HEK293 (cell line): ENCODE data around the gene ACSL4.

Experiments
- KLF16 ChIP-seq: fragments of 450-650 bp; formaldehyde crosslinking; IDR thresholded peaks from 2 replicates; pipeline ENCODE4 v1.5.1; 2017; ENCODE audit warnings: missing biosample characterization, missing genetic modification characterization
- KLF7 ChIP-seq: fragments of 450-650 bp; formaldehyde crosslinking; IDR thresholded peaks from 2 replicates; pipeline ENCODE4 v1.5.1; 2016; ENCODE audit warnings: missing biosample characterization, missing genetic modification characterization, borderline replicate concordance
- MZF1 ChIP-seq: fragments of 450-650 bp; formaldehyde crosslinking; IDR thresholded peaks from 2 replicates; pipeline ENCODE4 v1.5.1; 2017; ENCODE audit warnings: missing biosample characterization, missing genetic modification characterization, borderline replicate concordance
- ZNF350 ChIP-seq: fragments of 450-650 bp; formaldehyde crosslinking; IDR thresholded peaks from 2 replicates; pipeline ENCODE4 v1.5.0; 2017; ENCODE audit warnings: missing biosample characterization, mild to moderate bottlenecking, missing genetic modification characterization
- ZNF549 ChIP-seq: fragments of 450-650 bp; IDR thresholded peaks from 2 replicates; pipeline ENCODE4 v1.5.1; 2018; ENCODE audit warnings: missing biosample characterization, missing genetic modification characterization, mild to moderate bottlenecking, inconsistent platforms, moderate library complexity
- ZNF585B ChIP-seq: fragments of 450-650 bp; formaldehyde crosslinking; IDR thresholded peaks from 2 replicates; pipeline ENCODE4 v1.5.1; 2016; ENCODE audit warnings: missing biosample characterization, missing genetic modification characterization
- TF ChIP-seq, protein P1 (sequence below): fragments of 450-650 bp; formaldehyde crosslinking; IDR thresholded peaks from 2 replicates; pipeline ENCODE4 v1.5.0; 2017; ENCODE audit warnings: missing biosample characterization, missing genetic modification characterization, borderline replicate concordance
- TF ChIP-seq, protein P2 (sequence below): fragments of 450-650 bp; formaldehyde crosslinking; IDR thresholded peaks from 2 replicates; pipeline ENCODE4 v1.5.1; 2016; ENCODE audit warnings: missing biosample characterization, missing genetic modification characterization
- TF ChIP-seq, protein P3 (sequence below): fragments of 450-650 bp; formaldehyde crosslinking; IDR thresholded peaks from 2 replicates; pipeline ENCODE4 v1.5.1; 2016; ENCODE audit warnings: missing biosample characterization, missing genetic modification characterization, low read depth
- TF ChIP-seq, protein P4 (sequence below): fragments of 450-650 bp; formaldehyde crosslinking; IDR thresholded peaks from 2 replicates; pipeline ENCODE4 v1.5.1; 2016; ENCODE audit warnings: missing biosample characterization, missing genetic modification characterization
- TF ChIP-seq, protein P5 (sequence below): fragments of 450-650 bp; formaldehyde crosslinking; IDR thresholded peaks from 2 replicates; pipeline ENCODE4 v1.5.1; 2016; ENCODE audit warnings: missing biosample characterization, missing genetic modification characterization
- TF ChIP-seq, protein P6 (sequence below): sonication (generic); formaldehyde crosslinking; IDR thresholded peaks from 2 replicates; pipeline ENCODE4 v1.8.1; 2022; ENCODE audit warnings: mild to moderate bottlenecking, moderate library complexity, missing genetic modification reagents
- TF ChIP-seq, protein P7 (sequence below): fragments of 450-650 bp; formaldehyde crosslinking; IDR thresholded peaks from 2 replicates; pipeline ENCODE4 v1.5.1; 2016; ENCODE audit warnings: missing biosample characterization, missing genetic modification characterization
- TF ChIP-seq, protein P8 (sequence below): fragments of 450-650 bp; formaldehyde crosslinking; IDR thresholded peaks from 2 replicates; pipeline ENCODE4 v1.5.1; 2017; ENCODE audit warnings: missing biosample characterization, missing genetic modification characterization

DNA sequence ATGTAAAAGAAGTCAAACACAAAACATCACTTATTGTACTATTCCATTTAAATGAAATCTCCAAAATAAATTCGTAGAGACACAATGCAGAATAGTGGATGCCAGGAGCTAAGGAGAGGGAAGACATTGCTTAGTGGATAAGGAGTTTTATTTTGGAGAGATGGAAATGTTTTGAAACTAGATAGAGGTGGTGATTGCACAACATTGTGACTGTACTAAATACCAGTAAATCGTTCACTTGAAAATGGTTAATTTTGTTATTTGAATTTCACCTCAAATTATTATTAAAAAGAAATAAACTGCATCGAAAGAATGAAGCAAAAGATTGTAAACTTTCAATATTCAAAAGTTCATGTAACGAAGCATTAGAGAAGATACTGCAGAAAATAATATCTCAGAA lies 9.7 kb upstream of the ACSL4 start:
- TF ChIP-seq, protein P1, sequence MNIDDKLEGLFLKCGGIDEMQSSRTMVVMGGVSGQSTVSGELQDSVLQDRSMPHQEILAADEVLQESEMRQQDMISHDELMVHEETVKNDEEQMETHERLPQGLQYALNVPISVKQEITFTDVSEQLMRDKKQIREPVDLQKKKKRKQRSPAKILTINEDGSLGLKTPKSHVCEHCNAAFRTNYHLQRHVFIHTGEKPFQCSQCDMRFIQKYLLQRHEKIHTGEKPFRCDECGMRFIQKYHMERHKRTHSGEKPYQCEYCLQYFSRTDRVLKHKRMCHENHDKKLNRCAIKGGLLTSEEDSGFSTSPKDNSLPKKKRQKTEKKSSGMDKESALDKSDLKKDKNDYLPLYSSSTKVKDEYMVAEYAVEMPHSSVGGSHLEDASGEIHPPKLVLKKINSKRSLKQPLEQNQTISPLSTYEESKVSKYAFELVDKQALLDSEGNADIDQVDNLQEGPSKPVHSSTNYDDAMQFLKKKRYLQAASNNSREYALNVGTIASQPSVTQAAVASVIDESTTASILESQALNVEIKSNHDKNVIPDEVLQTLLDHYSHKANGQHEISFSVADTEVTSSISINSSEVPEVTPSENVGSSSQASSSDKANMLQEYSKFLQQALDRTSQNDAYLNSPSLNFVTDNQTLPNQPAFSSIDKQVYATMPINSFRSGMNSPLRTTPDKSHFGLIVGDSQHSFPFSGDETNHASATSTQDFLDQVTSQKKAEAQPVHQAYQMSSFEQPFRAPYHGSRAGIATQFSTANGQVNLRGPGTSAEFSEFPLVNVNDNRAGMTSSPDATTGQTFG (tag by site-specific recombination) = no peak
- TF ChIP-seq, protein P2, sequence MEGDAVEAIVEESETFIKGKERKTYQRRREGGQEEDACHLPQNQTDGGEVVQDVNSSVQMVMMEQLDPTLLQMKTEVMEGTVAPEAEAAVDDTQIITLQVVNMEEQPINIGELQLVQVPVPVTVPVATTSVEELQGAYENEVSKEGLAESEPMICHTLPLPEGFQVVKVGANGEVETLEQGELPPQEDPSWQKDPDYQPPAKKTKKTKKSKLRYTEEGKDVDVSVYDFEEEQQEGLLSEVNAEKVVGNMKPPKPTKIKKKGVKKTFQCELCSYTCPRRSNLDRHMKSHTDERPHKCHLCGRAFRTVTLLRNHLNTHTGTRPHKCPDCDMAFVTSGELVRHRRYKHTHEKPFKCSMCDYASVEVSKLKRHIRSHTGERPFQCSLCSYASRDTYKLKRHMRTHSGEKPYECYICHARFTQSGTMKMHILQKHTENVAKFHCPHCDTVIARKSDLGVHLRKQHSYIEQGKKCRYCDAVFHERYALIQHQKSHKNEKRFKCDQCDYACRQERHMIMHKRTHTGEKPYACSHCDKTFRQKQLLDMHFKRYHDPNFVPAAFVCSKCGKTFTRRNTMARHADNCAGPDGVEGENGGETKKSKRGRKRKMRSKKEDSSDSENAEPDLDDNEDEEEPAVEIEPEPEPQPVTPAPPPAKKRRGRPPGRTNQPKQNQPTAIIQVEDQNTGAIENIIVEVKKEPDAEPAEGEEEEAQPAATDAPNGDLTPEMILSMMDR (tag by site-specific recombination) = no peak
- TF ChIP-seq, protein P3, sequence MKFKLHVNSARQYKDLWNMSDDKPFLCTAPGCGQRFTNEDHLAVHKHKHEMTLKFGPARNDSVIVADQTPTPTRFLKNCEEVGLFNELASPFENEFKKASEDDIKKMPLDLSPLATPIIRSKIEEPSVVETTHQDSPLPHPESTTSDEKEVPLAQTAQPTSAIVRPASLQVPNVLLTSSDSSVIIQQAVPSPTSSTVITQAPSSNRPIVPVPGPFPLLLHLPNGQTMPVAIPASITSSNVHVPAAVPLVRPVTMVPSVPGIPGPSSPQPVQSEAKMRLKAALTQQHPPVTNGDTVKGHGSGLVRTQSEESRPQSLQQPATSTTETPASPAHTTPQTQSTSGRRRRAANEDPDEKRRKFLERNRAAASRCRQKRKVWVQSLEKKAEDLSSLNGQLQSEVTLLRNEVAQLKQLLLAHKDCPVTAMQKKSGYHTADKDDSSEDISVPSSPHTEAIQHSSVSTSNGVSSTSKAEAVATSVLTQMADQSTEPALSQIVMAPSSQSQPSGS (tag by site-specific recombination) = no peak
- TF ChIP-seq ZNF585B (tag by site-specific recombination) (no peak), ZNF549 (no peak), ZNF350 (tag by site-specific recombination) (no peak), KLF16 (tag by site-specific recombination) (no peak), MZF1 (no peak), KLF7 (tag by site-specific recombination) (no peak)
- TF ChIP-seq, protein P4, sequence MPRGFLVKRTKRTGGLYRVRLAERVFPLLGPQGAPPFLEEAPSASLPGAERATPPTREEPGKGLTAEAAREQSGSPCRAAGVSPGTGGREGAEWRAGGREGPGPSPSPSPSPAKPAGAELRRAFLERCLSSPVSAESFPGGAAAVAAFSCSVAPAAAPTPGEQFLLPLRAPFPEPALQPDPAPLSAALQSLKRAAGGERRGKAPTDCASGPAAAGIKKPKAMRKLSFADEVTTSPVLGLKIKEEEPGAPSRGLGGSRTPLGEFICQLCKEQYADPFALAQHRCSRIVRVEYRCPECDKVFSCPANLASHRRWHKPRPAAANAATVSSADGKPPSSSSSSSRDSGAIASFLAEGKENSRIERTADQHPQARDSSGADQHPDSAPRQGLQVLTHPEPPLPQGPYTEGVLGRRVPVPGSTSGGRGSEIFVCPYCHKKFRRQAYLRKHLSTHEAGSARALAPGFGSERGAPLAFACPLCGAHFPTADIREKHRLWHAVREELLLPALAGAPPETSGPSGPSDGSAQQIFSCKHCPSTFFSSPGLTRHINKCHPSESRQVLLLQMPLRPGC = no peak
- TF ChIP-seq, protein P5, sequence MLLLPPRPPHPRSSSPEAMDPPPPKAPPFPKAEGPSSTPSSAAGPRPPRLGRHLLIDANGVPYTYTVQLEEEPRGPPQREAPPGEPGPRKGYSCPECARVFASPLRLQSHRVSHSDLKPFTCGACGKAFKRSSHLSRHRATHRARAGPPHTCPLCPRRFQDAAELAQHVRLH (tag by site-specific recombination) = no peak
- TF ChIP-seq, protein P6, sequence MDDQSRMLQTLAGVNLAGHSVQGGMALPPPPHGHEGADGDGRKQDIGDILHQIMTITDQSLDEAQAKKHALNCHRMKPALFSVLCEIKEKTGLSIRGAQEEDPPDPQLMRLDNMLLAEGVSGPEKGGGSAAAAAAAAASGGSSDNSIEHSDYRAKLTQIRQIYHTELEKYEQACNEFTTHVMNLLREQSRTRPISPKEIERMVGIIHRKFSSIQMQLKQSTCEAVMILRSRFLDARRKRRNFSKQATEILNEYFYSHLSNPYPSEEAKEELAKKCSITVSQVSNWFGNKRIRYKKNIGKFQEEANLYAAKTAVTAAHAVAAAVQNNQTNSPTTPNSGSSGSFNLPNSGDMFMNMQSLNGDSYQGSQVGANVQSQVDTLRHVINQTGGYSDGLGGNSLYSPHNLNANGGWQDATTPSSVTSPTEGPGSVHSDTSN (CRISPR knock-in tag) = no peak
- TF ChIP-seq, protein P7, sequence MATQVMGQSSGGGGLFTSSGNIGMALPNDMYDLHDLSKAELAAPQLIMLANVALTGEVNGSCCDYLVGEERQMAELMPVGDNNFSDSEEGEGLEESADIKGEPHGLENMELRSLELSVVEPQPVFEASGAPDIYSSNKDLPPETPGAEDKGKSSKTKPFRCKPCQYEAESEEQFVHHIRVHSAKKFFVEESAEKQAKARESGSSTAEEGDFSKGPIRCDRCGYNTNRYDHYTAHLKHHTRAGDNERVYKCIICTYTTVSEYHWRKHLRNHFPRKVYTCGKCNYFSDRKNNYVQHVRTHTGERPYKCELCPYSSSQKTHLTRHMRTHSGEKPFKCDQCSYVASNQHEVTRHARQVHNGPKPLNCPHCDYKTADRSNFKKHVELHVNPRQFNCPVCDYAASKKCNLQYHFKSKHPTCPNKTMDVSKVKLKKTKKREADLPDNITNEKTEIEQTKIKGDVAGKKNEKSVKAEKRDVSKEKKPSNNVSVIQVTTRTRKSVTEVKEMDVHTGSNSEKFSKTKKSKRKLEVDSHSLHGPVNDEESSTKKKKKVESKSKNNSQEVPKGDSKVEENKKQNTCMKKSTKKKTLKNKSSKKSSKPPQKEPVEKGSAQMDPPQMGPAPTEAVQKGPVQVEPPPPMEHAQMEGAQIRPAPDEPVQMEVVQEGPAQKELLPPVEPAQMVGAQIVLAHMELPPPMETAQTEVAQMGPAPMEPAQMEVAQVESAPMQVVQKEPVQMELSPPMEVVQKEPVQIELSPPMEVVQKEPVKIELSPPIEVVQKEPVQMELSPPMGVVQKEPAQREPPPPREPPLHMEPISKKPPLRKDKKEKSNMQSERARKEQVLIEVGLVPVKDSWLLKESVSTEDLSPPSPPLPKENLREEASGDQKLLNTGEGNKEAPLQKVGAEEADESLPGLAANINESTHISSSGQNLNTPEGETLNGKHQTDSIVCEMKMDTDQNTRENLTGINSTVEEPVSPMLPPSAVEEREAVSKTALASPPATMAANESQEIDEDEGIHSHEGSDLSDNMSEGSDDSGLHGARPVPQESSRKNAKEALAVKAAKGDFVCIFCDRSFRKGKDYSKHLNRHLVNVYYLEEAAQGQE (tag by site-specific recombination) = no peak
- TF ChIP-seq, protein P8, sequence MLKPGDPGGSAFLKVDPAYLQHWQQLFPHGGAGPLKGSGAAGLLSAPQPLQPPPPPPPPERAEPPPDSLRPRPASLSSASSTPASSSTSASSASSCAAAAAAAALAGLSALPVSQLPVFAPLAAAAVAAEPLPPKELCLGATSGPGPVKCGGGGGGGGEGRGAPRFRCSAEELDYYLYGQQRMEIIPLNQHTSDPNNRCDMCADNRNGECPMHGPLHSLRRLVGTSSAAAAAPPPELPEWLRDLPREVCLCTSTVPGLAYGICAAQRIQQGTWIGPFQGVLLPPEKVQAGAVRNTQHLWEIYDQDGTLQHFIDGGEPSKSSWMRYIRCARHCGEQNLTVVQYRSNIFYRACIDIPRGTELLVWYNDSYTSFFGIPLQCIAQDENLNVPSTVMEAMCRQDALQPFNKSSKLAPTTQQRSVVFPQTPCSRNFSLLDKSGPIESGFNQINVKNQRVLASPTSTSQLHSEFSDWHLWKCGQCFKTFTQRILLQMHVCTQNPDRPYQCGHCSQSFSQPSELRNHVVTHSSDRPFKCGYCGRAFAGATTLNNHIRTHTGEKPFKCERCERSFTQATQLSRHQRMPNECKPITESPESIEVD (tag by site-specific recombination) = no peak
